Right renal pelvis (tissue), 4 donors: ENCODE measurements around the gene PMEL. TPM values are rescaled to one million over a fixed set of nuclear protein-coding genes. Genes with fewer than 3 reads are reported as not detected.
"Not testable (repeated sequence)": the region's sequence is repeated elsewhere in the genome, so short reads cannot be mapped to it uniquely, and the experiment has no call there.

Experiments
- DNase-seq, 4 donors: peaks; one replicate each; pipeline ENCODE4 v3.0.0-alpha.2; 2013; ENCODE audit warnings: low read depth in 4 of 4, low spot score in 3 of 4, missing footprints in 1 of 4
- polyA plus RNA-seq, 4 donors: library from polyadenylated mRNA; unstranded; fragments of 120-200 nt; gene quantifications; one replicate each; pipeline ENCODE4 v1.2.1, GENCODE V29; 2013; ENCODE audit not compliant: insufficient read length in 4 of 4

Gene PMEL
- 1 to 10 TPM; 2.1 to 3.5 (median 3.1) TPM for polyA plus RNA-seq

DNA sequence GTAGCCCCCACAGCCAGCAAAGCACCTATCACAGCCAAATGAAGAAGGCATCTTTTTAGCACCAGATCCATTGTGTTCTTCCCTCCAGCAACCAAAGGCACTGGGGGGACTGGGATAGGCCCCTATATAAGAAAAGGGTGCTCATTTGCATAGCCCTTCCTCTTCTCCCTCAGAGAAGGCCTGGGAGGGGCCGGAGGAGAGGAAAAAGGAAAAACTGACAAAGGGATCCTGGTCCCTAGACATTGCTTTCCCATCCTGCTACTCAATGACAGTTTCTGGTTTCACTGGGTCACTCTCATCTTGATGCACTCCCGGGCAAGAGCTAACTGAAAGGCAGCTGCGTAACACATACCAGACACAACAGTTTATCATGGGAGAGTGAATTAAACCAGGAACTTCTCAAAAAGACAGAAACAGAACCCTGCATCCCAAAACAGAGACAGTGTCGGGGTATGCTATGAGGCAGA is at the start of gene PMEL:
PMEL (minus strand) TSS at position 102 of the 467 bp plus-strand sequence; CDS start at position 71, 31 bp downstream.
- no peak for DNase-seq

DNA sequence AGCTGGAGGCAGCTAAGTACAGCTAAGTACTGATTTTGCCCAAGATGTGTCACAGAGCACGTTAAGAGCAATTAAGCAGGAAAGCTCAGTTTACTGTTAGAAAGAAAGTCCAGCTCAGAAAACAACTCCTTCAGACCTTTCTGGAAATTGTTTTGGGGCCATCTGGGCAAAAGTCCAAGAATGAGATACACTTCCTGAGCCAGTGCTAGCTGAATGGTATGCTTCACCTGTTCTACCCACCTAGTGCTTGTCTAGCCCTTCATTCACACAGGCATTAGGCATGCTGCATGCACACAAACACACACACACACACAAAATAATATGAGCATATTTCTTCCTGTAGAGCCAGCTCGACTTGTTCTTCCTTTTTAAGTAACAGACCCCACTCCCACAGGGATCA is 48.4 kb upstream of the PMEL start:
- peak in 1 of 4 donors; percentile 69 for DNase-seq

DNA sequence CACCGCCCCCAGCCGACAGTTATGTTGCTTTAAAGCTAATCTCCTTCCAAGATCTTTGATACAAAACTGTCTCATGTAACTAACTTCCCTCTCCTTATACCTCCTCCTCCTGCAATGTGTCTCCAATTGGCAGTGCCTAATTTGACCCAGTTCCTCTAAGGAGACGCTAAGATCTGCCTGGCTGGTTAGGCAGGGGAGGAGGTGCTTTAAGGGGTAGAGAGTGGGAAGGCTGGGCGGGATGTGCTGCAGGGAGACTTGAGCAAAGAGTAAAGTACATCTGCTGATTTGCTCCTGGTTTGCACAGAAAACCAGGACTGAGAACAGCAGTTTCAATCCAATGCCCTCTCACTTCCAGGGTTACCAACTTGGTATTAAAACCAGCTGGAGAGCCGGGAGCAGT is 47.6 kb upstream of the PMEL start:
- DNase-seq, result no peak

DNA sequence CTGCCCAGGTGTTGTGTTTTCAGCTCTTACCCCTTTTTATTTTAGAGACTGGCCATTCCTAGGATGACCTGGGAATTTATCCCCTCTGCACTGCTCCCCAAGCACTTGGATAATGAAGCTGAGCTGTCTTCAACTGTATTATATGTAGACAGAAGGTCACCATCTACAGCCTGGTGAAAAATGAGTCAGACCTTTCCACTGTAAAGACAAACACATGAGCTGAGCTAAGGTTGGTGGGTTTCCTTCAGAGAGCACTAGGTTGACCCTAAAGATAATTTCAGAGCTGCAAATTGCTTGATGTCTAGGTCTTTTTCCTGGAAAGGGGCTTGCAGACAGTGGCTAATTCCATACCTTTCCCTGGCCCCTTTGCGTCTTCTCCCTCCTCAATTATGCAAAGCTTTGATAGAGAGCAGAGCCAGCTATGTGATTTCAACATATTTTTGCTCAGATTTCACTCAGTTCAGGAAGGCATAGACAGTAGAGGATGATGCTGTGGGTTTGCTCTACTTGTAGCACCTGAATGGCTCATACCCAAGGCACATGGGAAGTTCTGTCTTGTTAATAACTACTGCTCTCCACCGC is 45.8 kb upstream of the PMEL start:
- DNase-seq, result no peak

DNA sequence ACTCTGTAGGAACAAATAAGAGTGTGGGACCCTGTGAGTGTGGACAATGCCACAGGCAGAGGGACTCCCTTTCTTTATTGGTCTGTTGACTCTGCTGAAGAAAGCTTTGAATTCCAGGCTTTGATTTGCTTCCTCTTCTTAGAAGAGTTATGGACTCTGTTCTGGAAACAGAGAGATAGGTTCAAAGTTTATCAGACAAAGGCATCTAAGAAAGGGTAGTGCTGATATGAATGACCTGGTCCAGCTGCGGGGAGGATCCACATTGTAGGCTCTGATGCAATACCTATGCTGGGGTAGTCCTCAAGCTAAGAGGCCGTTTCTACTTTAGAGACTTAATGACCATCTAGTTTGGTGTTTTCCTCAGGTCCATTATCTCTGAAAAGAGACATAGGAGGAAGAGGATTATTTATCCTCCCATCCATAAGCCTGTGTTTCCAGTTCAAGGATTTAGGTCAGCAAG is 44.3 kb upstream of the PMEL start:
- DNase-seq, result no peak

DNA sequence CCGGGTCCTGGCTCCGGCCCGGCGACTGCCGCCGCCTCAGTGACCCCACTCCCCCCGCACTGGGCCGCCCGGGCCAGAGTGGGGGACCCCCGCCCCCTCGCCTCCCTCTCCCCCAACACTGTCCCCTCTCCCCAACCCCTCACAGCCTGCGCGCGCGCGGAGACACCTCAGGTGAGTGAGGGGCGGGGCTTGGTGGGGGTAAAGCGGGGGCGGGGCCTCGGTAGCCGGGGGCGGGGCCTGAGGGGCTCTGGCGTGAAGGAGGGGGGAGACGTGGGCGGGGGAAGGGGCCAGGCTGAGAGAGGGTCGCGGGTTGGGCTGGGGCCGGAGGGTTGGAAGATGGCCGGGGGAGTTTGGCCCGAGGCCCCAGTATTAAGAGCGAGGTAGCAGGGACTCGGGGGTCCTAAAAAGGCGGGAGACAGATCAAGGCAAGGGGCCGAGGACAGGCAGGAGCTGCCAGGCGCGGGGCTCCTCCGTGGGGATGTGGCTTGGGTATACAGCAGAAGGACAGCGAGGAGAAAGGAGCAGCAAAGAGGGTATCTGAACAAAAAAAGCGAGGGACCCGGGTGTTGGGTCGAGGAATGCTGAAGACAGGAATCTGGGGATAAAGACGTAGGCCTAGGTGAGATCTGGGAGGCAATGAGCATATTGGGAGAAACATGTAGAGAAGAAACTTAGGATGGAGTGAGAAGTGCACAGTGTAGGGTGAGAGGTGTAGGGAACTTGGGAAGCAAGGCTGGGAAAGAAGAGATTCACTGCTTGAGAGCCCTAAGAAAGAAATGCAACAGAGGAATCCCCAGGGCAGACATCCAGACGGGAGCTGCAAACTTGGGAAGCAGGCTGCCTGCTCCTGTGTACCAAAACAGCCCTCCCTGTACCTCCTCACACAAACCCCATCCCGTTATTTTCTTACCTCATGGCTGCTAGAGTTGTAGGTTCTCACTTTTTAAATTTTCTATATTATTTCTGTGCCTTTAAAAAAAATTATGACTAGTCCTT is 42.0 kb upstream of the PMEL start:
- DNase-seq, result no peak

DNA sequence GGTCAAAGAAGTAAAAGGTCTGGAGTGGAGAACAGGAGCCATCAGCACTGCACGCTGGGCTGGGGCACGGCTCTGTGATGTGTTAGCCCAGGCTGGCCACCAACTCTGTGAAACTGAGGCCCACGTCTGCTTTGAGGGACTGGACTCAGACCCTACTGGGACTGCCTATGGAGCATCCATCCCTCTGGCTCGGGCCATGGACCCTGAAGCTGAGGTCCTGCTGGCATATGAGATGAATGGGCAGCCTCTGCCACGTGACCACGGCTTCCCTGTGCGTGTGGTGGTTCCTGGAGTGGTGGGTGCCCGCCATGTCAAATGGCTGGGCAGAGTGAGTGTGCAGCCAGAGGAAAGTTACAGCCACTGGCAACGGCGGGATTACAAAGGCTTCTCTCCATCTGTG is 38.4 kb upstream of the PMEL start:
- DNase-seq, result no peak

DNA sequence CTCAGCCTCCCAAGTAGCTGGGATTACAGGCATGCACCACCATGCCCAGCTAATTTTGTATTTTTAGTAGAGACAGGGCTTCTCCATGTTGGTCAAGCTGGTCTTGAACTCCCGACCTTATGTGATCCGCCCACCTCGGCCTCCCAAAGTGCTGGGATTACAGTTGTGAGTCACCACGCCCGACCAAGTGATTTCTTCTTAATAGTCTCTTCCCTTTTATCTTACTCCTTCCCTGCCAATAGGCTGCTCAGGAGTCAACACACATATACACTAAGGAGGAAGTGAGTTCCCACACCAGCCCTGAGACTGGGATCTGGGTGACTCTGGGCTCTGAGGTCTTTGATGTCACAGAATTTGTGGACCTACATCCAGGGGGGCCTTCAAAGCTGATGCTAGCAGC is 37.5 kb upstream of the PMEL start:
- not testable (repeated sequence) for DNase-seq

DNA sequence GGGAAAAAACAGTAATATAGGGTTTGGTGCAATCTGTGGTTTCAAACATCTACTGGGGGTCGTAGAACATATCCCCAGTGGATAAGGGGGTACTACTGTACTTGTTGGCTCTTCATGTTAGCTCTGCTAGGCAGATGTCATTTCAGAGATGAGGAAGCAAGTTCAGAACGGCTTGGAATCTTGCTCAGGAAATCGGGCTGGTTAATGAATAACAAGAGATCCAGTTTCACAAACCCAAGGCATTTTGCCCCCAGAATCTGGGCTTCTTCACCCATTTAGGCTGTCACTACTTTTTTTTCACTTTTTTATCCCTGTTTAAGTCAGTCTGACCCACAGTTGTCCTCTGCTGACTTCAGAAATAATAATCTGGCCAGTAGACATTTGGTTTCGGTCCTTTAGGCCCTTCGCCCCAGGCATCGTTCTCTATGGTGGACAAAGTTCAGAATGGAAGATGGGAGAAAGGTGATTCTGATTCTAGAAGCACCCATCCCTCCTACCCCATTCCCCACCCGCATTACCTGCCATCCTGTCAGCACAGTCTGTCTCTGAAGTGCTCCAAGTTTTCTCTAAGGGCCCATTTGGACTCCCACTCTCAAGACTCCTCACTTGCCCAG is 35.8 kb upstream of the PMEL start:
- no peak for DNase-seq

DNA sequence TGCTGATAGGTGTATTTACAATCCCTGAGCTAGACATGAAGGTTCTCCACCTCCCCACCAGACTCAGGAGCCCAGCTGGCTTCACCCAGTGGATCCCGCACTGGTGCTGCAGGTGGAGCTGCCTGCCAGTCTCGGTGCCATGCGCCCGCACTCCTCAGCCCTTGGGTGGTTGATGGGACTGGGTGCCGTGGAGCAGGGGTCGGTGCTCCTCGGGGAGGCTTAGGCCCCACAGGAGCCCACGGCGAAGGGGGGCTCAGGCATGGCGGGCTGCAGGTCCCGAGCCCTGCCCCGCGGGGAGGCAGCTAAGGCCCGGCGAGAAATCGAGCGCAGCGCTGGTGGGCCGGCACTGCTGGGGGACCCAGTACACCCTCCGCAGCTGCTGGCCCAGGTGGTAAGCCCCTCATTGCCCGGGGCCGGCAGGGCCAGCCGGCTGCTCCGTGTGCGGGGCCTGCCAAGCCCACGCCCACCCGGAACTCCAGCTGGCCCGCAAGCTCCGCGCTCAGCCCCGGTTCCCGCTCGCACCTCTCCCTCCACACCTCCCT is 34.2 kb upstream of the PMEL start:
- not testable (repeated sequence) for DNase-seq

DNA sequence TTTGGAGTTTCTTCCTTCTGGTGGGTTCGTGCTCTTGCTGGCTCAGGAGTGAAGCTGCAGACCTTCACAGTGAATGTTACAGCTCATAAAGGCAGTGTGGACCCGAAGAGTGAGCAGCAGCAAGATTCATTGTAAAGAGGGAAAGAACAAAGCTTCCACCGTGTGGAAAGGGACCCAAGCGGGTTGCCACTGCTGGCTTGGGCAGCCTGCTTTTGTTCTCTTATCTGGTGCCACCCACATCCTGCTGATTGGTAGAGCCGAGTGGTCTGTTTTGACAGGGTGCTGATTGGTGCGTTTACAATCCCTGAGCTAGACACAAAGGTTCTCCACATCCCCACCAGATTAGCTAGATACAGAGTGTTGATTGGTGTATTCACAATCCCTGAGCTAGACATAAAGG is 33.7 kb upstream of the PMEL start:
- not testable (repeated sequence) for DNase-seq

DNA sequence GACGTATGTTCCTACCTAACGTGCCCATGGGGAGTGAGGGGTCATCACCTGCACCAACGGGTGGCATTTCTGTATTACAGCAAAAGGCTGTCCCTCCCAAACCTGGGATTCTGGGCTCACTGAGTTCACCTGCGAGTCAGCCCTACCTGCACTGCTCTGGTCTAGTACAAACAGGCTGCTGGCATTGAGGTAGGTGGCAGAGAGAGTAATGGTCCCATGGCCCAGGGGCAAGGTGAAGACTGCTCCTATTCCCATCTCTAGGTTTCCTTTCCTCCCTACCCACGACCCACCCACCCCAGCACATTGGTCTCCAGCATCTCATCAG is 31.7 kb upstream of the PMEL start:
- no peak for DNase-seq

DNA sequence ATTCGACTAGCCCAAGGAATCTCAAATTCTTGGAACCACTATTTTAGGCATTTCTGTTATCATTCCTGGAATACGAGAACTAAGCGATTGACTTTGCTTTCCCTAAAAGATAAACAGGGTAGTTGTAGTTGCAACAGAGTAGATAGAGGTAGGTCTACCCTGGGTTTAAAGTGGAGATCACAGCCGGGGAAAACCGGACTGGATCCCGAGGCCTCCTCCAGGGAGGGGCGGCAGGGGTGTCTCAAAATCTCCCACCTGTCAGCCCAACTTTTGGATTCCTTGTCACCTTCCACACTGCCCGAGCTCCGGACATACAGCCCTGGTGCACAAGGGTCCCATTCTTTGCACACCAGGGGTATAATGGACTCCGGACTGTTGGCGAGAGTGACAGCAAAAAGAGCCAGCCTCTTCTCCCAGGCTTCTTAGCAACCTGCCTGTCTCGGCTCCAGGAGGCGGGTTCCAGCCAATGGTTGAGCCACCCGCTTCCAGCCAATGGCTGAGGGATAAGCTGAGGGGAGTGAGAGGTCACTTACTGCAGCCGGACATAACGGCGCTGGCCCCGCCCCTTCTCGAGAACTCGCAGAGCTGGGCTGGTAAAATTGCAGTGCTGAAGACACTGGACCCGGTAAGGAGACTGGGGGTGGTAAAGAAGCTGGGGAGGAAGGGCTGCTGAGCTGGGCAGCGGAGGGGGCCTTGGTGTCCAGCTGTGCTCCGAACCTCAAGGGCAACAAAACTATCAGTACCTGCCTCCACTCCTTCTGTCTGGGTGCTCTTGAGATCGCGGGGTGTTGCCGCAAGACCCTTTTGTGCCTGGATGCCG is 31.1 kb upstream of the PMEL start, which contains the start of gene SUOX:
SUOX (plus strand) TSS at position 562 of the 820 bp plus-strand sequence. CDS start 4,946 bp downstream, outside the sequence.
- peak; percentile 87 to 95 (median 93) for DNase-seq

DNA sequence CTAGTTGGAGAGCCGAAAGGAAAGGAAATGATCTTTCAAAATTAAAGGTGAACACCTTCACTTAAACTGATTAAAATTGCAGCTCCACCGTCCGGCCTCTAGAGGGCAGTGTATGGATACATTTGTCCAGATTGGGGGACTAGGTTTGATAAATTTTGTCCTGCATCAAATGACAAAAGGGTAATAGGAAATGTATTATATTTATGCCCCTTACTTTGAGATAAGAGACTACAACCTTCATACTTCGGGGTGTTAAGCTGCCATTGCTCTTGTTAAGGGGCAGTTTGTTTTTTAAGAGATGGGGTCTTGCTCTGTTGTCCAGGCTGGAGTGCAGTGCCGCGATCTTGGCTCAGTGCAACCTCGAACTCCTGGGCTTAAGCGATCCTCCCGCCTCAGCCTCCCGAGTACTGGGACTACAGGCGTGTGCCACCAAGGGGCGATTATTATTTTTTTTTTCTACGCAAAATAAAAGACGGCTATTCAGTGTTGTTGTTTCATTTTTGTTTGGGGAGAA is 30.4 kb upstream of the PMEL start:
- DNase-seq, result peak in 1 of 4 donors; percentile 63

DNA sequence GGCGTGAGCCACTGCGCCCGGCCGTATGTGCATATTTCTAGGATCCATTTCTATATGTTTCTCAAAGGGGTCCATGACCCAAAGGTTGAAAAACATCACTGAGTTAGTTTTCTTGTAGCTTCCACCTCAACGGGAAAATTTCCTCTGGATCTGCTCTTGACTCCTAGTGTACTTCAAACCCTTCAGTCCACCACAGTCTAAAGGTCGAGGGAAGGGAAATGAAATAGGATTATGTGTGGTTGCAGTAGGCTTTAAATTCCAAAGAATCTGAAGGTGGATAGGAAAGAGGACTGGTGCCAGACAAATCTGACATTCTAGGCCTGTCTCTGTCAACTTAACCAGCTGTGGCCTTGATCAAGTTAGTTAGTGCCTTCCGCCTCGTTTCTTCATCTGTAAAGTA is 29.5 kb upstream of the PMEL start:
- DNase-seq, result no peak

DNA sequence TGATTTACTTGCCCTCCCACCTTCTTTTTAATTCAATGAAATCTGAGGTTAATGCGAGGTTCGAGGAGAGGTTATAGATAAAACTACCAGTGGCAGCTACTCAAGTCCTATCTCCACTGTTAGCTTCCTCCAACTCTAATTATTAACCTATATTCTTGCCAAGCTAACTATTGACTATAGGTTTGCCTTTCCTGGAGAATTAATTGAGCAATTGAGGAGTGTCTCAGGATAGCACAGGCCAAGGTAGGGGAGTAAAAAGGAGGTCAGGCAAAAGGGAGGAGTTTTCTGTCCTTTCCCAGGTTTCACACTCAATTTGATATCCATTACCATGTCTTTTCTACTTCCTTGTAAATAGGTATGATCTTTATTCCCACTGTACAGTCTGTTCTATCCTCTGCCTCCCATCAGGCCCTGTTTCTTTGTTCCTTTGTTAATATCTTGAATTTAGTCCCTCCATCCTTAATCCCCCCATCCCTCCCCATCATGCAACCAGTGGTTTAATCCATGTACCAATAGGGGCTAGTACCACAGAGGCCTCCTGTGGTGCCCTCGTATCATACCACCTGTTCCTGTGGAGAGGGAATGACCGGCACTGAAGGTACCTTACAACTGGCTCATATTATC is 27.5 kb upstream of the PMEL start:
- no peak for DNase-seq

DNA sequence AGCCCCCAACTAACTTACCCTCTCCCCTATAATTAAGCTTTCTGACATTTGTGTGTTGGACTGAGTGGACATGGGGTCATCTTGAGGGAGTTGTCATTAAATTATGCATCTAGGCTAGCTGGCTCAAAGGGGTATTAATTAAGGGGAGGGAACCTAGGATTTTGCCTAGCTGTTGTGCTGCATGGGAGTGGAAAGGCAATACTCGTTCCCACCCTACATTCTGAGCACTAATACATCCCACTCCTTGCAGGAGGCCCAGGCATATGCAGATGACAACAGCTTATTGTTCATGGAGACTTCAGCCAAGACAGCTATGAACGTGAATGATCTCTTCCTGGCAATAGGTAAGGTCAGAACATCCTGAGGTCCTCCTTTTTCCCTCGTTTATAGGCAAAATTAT is 25.3 kb upstream of the PMEL start:
- no peak for DNase-seq

DNA sequence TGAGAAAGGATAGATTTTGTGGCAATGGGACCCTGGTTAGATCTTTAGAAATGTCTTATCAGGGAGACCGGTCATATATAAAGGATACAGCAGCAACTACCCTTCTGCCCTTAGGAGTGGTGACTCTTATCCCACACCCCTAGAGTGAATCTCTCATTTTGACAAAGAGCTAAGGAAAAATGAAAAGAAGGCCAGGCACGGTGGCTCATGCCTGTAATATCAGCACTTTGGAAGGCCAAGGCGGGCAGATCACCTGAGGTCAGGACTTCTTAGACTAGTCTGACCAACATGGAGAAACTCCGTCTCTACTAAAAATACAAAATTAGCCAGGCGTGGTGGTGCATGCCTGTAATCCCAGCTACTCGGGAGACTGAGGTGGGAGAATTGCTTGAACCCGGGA is 20.1 kb upstream of the PMEL start:
- not testable (repeated sequence) for DNase-seq

DNA sequence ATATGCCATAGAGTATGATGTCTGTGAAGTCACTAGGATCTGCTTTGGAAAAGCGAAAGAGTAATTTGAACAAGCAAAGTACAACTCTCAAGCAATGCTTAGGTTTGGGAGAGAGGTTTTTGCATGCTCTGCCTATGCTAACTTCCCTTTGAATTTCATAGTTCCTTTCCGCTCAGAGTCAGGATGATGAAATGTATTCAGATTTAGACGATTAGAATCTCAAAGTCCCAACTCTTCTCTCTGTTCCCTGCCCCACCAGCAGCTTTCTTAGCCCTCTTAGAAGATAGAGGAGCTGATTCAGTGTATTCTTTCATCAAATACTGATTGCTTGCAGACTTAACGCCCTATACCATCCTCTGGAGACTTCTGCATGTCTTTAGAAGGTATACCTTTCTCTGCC is 19.5 kb upstream of the PMEL start:
- no peak for DNase-seq
